Hepatic stellate cell (primary cell): ENCODE measurements around the gene ADAMTS13.

Source experiments
- DNase-seq: peaks from one replicate; pipeline ENCODE4 v3.0.0; 2011; ENCODE audit warnings: low spot score

The ADAMTS13 gene

DNA sequence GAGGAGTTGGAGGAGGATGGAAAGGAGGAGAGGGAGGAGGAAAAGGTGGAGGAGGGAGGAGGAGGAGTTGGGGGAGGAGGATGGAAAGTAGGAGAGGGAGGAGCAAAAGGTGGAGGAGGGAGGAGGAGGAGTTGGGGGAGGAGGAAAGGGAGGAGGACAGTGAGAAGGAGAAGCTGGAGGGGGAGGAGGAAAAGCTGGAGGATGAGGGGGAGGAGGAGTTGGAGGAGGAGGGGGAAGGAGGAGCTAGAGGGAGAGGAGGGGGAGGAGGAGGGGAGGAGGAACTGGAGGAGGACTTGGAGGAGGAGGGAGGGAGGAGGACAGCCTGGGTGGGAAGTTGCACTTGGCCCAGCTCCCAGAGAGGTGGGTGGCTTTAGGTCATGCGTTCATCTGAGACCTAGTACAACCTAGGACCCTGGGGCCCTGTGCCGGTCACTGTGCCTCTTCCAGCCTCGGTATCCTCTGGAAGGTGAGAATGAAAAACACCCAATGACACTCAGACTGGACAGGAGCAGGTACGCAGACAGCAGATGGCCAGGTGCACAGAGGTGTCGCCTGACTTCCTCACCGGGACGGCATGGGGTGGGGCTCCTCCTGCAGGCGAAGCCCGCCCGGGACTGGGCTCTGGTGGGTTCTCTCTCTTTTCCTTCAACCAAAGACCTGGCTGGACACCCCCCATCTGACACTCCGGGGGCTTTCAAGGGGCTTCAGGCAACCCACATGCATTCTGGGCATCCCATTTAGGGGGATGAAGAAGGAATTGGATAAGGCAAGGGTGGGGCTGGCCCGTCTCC, 68.9 kb downstream of the ADAMTS13 start:
- no peak for DNase-seq

DNA sequence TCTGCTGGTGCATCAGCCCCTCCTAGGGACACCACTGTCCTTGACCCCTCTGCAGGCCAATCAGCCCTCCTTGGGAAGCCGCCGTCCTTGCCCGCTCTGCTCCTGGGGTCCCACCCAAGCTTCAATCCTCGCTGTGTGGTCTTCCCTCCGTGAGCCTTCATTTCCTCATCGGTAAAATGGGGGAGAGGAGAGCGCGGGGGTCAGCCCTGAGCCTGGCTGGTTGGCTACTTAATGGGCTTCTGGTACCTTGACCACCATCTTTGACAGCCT, 69.4 kb downstream of the ADAMTS13 start:
- no peak for DNase-seq

DNA sequence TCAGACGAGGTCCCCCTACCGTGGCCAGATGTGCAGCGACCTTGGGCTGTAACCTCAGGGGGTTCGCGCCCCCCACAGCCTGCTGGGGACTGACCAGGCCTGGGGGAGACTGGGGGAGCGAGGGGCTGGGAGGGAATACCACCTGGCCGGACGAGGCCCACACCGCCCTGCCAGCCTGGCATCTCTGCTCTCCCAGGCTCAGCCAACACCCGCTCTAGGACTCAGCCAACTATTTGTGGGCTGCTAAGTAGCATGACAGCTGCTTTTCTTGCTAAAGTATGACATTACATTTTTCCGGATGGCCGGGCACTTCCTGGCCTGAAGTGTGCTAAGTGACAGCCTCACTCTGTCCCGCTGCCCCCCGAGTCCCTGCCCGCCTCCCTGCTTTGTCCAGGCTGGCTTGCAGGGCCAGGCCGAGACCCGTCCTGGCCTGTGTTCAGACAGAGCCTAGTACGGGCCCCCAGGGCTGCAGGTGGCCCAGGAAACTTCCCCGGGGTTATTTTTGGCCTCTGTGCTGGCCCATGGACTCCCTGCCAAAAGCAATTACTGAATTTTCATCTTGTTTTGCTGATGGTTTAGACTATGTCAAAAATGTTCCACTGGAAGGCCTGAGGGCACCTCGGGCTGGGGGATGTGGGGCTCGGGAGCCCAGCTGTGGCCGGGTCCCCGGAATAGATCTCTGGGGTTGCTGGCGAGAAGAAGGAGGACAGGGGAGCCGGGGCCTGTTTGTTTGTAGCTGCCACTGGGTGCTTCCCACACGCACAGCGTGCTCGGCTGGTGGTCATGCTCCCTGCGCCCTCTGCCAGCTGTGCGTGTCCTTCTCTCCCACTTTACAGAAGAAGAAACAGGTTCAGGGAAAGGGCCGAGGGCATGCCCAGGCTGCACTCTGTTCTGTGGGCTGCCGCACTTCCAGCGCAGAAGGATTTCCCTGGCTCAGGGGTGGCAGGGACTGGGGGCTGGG, 70.2 kb downstream of the ADAMTS13 start:
- DNase-seq, result peak; percentile 82

DNA sequence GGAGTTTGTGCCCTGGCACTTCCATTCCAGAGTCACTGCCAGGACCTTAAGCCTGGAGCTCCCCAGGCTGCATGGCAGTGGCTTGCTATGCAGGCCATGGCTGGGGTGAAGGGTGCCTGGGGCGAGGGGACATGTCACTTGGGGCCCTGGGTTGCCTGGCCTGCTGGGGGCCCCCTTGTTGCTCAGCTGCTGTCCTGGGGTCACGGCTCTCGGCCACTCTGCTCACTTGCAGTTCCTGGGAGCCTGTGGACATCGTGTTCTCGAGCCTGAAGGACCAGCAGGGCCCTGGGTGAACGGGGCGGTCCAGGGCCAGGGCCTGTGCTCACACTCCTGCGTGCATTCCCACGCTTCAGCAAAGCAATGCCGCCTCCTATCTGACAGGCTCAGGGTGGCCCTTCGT, 71.3 kb downstream of the ADAMTS13 start:
- no peak for DNase-seq

DNA sequence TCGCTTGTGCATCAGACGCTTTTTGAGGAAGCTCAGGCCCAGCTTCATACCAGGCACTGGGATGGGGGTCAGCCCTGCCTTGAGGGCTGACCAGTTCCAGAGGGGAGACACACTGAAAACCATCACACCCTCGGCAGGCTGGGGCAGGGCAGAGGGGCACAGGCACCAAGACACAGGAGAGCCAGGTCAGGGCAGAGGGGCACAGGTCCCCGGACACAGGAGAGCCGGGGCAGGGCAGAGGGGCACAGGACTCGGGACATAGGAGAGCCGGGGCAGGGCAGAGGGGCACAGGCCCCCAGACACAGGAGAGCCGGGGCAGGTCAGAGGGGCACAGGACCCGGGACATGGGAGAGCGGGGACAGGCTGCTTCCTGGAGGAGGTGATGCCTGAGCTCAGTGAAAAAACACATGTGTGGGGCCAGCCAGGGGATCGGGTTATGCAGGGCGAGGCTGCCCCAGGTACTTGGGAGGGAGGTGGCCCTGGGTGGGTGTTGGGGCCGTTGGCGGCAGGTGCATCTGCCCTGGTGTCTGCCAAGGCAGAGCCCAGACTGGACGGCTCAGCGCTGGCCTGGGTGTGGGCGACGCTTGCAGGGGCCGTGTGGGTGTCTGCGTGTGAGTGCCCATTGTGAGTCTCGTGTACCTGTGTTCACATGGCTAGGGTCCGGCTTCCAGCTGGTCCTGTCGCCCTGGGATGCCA, 71.8 kb downstream of the ADAMTS13 start:
- DNase-seq, result no peak

DNA sequence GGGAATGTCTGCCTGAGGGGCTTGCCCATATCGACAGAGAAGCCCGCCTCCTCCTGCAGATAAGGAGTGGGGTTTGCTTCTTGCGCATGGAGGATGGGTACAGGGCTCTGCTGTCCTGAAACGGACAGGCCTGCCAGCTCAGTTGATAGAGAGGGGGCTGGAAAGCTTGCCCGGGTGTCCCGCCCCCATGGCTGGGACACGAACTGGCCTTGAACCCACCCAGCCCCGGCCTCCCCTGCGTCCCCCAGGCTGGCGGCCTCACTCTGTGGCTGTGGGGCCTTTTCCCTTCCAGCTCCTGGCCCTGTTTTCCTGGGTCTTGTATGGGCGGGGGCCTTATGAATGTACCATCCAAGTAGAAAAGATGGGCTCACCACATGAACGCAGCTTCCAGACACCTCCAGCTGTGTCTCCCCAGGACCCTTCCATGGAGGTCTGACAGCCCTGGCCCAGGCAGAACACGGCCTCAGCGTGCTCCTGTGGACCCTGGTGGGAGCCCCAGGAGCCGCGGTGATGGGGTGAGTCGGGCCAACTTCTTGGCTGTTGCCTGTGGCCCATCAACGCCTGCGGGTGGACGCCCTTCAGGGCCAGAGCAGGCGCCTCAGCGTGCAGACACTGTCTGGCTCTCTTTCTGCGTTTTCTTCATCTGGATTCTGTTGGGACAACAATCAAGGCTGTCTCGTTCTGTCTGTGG, 72.6 kb downstream of the ADAMTS13 start:
- DNase-seq, result no peak

DNA sequence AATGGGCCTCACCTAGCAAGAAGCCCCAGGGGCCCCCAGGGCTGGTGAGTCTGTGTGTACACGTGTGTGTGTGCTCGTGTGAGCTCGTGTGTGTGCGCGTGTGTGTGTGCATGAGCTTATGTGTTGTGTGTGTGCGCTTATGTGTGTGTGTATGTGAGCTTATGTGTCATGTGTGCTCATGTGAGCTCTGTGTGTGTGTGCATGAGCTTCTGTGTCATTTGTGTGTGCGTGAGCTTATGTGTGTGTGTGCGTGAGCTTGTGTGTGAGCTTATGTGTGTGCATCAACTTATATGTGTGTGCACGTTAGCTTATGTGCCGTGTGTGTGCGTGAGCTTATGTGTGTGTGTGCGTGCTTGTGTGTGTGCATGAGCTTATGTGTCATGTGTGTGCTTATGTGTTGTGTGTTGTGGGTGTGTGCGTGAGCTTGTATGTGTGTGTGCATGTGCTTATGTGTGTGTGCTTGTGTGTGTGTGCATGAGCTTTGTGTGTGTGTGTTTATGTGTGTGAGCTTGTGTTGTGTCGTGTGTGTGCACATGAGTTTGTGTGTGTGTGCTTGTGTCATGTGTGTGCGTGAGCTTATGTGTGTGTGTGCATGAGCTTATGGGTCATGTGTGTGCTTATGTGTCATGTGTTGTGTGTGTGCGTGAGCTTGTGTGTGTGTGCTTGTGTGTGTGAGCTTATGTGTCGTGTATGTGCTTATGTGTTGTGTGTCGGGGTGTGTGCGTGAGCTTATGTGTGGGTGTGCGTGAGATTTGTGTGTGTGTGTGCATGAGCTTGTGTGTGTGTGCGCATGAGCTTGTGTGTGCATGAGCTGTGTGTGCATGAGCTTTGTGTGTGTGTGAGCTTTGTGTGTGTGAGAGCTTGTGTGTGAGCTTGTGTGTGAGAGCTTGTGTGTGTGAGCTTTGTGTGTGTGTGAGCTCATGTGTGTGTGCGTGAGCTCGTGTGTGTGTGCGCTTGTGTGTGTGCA, 73.4 kb downstream of the ADAMTS13 start:
- DNase-seq, result no peak

DNA sequence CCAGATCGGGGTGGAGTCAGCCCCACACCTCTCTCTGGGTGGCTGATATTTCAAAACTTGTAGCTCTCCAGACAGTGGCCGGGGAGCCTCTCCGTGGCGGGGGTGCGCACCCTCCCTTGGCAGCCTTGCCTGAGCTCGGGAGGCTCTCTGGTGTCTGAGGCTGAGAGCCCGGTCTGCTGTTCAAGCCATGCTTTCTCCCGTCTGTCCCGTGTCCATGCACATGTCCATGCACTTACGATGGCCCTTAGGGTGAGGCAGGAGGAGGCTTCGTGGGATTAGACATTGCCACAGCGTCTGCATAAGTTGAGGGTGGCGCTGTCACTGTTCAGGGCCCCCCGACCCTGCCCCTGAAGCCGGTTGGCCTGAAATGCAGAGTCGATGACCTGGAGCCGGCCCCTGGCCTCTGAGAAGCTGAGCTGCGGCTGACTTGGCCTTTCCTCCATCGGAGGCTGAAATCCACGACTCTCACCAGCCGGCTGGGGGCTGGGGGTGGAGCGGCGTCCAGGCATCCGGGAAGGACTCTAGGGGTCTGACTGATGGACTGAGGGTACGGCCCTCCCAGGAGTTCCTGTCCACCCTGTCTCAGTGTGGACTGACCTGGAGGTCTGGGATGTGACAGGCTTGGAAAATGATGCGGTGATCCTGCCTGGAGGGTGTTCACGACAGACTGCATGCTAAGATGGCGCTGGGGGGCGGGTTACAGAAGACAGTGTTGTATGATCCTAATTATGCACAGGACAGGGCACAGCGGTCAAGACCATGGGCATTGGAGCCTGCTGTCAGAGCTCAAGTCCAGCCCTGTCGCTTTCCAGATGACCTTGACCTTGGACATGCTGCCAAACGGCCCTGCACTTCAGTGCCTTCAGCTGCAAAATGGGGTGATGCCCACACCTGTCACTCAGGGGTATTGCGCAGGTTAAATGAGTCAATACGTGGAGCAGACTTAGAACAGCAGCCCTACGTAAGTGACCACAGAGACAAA, 75.0 kb downstream of the ADAMTS13 start:
- no peak for DNase-seq

DNA sequence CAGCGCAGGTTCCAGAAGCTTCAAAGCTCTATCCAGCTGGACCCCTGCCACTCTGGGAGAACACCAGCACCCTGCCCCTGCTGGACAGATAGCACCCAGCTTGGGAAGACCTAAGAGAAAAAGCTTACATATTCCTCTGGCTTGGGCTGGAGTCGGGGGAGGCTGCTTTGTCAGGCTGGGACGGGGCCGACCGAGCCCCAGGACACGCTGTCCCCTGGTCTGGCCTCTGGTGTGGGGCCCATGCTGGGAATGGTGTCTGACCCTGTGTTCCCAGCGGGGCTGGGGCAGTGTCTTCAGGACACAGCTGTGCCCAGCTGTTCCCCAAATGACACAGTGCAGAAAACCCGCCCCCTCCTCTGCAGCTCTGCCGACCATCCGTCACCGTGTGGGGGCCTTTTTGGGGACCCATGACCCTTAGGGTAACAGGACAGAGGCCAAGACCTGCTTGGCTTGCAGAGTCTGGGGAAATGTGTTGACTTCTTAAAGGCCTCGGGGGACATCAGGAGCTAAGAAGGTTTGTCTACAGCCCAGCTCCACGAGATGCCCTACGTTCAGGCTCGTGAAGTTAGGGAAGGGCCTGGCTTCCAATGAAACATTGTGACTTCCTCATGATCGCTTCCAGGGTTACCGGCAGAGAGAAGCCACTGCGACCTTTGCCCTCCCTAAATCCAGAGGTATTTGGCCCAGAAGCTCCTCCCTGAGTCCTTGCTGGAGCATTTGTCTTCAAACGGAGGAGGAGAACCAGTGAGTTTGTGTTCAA, 77.1 kb downstream of the ADAMTS13 start:
- no peak for DNase-seq

DNA sequence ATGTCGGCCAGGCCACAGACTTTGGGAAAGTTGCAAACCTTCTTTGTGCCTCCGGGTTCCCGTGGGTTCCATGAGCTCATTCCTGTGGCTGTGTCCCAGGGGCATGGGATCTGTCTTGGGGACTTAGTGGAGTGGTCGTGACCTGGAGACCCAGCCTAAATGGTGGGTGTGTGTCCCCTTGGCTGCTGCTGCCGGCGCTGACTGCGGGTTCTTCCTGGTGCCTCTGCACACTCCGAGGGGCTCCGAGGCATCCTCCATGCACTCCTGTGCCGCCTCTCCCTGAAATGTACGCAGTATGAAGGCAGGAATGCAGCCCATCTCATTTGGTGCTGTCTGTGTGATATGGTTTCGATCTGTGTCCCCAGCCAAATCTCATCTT, 77.7 kb downstream of the ADAMTS13 start:
- DNase-seq, result no peak

DNA sequence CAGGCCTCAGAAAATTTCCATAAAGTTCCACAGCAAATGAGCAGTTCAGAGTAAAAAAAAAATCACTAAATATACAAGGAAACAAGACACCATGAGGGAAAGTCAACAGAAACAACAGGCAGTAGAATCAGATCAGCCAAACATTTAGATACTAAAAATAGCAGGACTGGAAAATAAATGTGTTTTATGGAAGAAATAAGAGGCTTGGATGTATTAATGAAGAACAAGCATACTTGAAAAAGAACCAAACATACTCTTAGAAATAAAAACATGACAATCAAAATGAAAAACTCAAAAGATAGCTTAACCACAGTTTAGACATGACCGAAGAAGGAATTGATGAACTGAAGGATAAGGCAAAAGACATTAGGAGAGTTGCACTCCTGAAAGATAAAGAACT, 79.9 kb downstream of the ADAMTS13 start:
- DNase-seq, result no peak

DNA sequence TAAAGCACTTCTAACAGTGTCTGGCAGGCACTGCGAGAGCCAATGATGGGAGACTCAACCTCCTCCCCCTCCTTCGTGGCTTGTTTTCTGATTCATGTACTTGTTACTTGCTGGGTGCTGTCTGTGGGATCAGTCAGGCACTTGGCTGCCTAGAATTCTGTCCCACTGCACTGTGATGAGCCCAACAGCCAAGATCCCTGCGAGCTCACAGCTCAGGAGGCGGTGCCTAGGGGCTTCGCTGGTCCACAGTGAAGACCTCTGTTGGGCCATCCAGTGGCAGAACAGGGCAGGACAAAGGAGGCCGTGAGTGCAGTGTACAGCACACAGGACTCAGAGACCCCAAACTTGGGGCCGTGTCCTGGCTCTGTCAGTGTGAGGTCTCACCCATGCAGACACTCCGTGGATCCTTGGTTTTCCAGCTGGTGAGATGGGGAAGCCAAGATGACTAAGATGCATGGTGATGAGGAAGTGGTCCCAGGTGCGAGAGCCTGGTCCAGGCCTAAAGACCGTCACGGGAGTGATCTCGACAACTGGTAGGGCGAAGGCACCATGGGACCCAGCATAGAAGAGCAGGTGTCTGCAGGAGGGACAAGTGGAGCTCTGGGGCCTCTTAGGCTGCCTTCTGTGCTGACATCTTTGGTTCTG, 83.1 kb downstream of the ADAMTS13 start:
- DNase-seq, result peak; percentile 38

DNA sequence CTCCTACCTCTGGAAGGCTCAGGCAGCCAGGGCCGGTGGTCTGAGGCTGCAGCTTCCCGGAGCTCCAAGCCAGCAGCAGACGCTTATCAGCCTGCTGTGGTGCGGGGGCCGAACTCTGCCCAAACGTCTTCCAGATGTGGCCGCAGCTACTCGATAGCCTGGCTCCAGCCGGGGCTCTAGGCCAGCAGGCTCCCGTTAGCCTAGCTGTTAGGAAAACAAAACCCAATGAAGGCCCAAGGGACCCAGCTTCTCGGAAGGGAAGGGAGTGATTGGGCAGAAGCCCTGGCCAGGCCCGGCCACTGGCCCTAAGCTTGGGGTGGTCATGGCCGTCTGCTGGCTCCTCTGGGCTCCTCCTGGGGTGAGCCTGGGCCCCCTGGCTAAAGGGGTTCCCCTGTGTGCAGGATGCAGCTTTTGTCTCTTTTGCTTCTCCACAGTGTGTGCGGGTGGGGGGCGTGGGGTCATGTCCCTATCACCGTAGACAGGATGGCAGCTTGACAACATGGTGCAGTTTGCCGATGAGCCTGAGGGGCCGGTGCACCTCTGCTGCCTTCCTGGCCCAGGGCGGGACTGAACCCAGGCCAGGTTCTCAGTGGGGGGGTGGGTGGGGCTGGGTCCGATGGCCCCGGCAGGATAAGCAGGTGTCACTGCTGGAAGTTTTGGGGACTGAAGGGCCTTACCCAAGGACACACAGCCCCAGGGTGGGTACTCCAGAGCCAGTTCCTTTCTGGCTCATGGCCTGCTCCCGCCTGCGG, 83.9 kb downstream of the ADAMTS13 start:
- peak; percentile 60 for DNase-seq

DNA sequence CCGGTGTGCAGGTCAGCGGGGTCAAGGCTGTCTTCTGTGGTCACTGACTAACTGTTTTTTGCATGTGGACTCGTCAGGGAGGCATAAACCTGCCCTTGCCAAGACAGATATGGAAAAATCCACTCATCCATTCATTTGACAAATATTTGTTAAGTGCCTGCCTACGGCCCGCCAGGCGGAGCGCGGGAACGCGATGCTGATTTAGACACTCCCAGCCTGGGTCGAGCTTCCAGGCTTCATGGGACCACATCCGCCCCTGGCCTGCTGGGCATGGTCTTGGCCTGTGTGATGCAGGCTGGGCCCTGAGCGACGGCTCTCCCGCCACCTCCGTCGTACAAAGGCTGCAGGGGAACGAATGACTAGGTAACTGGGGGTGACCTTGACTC, 84.5 kb downstream of the ADAMTS13 start:
- peak; percentile 87 for DNase-seq

DNA sequence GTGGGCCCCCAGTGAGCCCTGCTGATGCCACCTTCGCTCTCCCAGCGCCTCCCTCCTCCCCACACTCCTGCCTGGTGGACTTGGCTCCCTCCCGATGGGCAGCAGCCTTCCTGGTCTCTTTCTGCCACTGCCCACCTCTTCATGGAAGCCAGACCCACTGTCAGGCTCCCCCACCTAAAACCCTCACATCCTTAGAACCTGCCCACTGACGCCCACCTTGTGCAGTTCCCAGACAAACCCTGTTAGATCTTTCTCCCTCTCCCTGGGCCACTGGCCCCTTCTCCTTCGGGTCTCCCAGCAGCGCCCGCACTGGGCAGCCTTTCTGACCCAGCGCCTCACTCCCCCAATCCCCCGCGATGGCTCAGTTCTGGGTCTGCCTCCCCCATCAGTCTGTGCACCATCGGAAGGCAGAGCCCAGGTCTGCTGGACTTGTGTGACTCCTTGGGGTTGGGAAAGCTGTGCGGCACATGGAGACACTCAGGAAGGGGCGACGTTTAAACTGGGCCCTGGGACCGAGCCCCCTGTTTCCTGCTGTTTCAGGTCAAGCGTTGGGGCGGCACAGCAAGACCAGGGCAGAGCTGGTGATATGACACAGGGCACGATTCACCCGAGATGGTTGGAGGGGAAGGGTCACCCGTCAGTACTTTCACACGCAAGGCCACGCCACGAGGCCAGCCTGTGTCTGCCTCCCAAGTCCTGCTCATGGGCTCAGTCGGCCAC, 85.2 kb downstream of the ADAMTS13 start:
- DNase-seq, result no peak

DNA sequence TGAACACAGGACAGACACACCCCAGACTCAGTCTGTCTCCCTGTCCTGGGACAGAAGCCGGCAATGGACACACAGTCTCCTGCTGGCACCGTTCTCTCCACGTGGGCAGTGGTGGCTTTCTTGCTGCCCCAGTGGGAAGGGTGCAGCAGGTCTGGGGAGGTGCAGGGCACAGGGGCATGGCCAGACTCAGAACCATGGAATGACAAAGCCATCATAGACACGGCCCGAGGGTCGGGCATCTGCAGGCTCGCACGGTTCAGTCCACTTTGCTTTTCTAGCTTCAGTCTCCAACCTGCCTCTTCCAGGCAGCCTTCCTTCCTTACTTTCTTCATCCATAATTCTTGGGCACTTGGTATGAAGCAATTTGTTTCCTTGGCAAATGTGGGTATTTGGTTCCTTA, 85.9 kb downstream of the ADAMTS13 start:
- DNase-seq, result no peak
